Neural crest cell (in vitro differentiated cells): ENCODE results near the gene ABCB11. TPM values are rescaled to one million over a fixed set of nuclear protein-coding genes. Genes with fewer than 3 reads are reported as not detected.

Source experiments
- DNase-seq: peaks from one replicate; pipeline ENCODE4 v3.0.0; 2021; ENCODE audit warnings: low read depth, mixed read lengths, low spot score
- H3K27ac Mint-ChIP-seq: one replicate; pipeline ENCODE4 v1.8.0; 2021; ENCODE audit warnings: mild to moderate bottlenecking, mixed read lengths; ENCODE audit not compliant: unreplicated experiment
- H3K27me3 Mint-ChIP-seq: 2 replicates; pipeline ENCODE4 v1.8.0; 2021; ENCODE audit warnings: low read depth, mild to moderate bottlenecking, mixed read lengths
- H3K36me3 Mint-ChIP-seq: 2 replicates; pipeline ENCODE4 v1.8.0; 2021; ENCODE audit warnings: low read depth, mild to moderate bottlenecking, mixed read lengths
- H3K4me1 Mint-ChIP-seq: 2 replicates; pipeline ENCODE4 v1.8.0; 2021; ENCODE audit warnings: mixed read lengths
- H3K4me3 Mint-ChIP-seq: one replicate; pipeline ENCODE4 v1.8.0; 2021; ENCODE audit warnings: mild to moderate bottlenecking, mixed read lengths
- H3K9me3 Mint-ChIP-seq: 2 replicates; pipeline ENCODE4 v1.8.0; 2021; ENCODE audit warnings: mixed read lengths
- CTCF ChIP-seq: fragments of 200-600 bp; sonication (generic); conservative IDR thresholded peaks from 2 replicates; pipeline ENCODE4 v1.5.0; 2021; ENCODE audit warnings: antibody characterized with exemption, mild to moderate bottlenecking
- total RNA-seq: library from RNA; stranded (reverse); gene quantifications from 2 replicates; pipeline ENCODE4 v1.2.1, GENCODE V29; 2021

Gene ABCB11
- total RNA-seq, 1 donor from 2014 or later = 0.07 TPM

GRCh38 chr2:168961450-168962229 is 69.5 kb downstream of the ABCB11 start:
- H3K4me1 Mint-ChIP-seq = no peaks in the 10 kb centered on the region
- no peak overlapping the region for H3K4me3 Mint-ChIP-seq
- no peaks in the 10 kb centered on the region for H3K36me3 Mint-ChIP-seq
- no peak overlapping the region for H3K27ac Mint-ChIP-seq
- peak; percentile 87 for TF ChIP-seq CTCF
- peak; percentile 49 for DNase-seq
- no peaks in the 10 kb centered on the region for H3K9me3 Mint-ChIP-seq
- peaks cover 3% of the 10 kb centered on the region for H3K27me3 Mint-ChIP-seq

- H3K36me3 Mint-ChIP-seq = peaks cover 14% of the 10 kb centered on the region
- no peak overlapping the region for H3K27ac Mint-ChIP-seq
- no peaks in the 10 kb centered on the region for H3K4me1 Mint-ChIP-seq
- peaks cover 18% of the 10 kb centered on the region for H3K9me3 Mint-ChIP-seq
- no peak for TF ChIP-seq CTCF
- no peak overlapping the region for H3K4me3 Mint-ChIP-seq
- no peak for DNase-seq
- no peaks in the 10 kb centered on the region for H3K27me3 Mint-ChIP-seq
Measured at GRCh38 chr2:168956392-168956791, 74.7 kb downstream of the ABCB11 start.

- Mint-ChIP-seq H3K4me3 (no peak overlapping the region), H3K4me1 (no peaks in the 10 kb centered on the region), H3K36me3 (peaks cover 14% of the 10 kb centered on the region), H3K9me3 (peaks cover 18% of the 10 kb centered on the region), H3K27me3 (no peaks in the 10 kb centered on the region), H3K27ac (no peak overlapping the region)
- TF ChIP-seq CTCF = no peak
- no peak for DNase-seq
Measured at GRCh38 chr2:168955321-168955720, 75.8 kb downstream of the ABCB11 start.

GRCh38 chr2:168954256-168954655 is 76.9 kb downstream of the ABCB11 start:
- no peaks in the 10 kb centered on the region for H3K4me1 Mint-ChIP-seq
- no peak overlapping the region for H3K27ac Mint-ChIP-seq
- no peaks in the 10 kb centered on the region for H3K27me3 Mint-ChIP-seq
- H3K9me3 Mint-ChIP-seq = peaks cover 24% of the 10 kb centered on the region
- no peak for DNase-seq
- H3K36me3 Mint-ChIP-seq = peaks cover 14% of the 10 kb centered on the region
- TF ChIP-seq CTCF = no peak
- no peak overlapping the region for H3K4me3 Mint-ChIP-seq

GRCh38 chr2:168952424-168952823 is 78.7 kb downstream of the ABCB11 start:
- peaks cover 14% of the 10 kb centered on the region for H3K36me3 Mint-ChIP-seq
- no peaks in the 10 kb centered on the region for H3K27me3 Mint-ChIP-seq
- DNase-seq = no peak
- no peak overlapping the region for H3K4me3 Mint-ChIP-seq
- no peaks in the 10 kb centered on the region for H3K4me1 Mint-ChIP-seq
- H3K9me3 Mint-ChIP-seq = peaks cover 27% of the 10 kb centered on the region
- H3K27ac Mint-ChIP-seq = no peak overlapping the region
- no peak for TF ChIP-seq CTCF
